ENCODE measurements around the gene SLC35F2.

SLC35F2 gene

GRCh38 chr11:107785401-107785800, 73.2 kb downstream of the SLC35F2 start:
- DNase-seq (ENCODE audit: low read depth) = no peak
- no peak overlapping the region for H3K4me3 ChIP-seq (ENCODE audit: low read length)
- TF ChIP-seq CTCF (conservative IDR thresholded peaks at IDR 0.05; ENCODE audit: low read depth, low read length) = no peak

- TF ChIP-seq CTCF (conservative IDR thresholded peaks at IDR 0.05; ENCODE audit: low read depth, low read length) = no peak
- DNase-seq (ENCODE audit: low read depth) = no peak
- no peak overlapping the region for H3K4me3 ChIP-seq (ENCODE audit: low read length)
Observed at GRCh38 chr11:107783121-107783520, 75.5 kb downstream of the SLC35F2 start.

- DNase-seq (ENCODE audit: low read depth) = no peak
Observed at GRCh38 chr11:107780775-107781174, 77.8 kb downstream of the SLC35F2 start.

GRCh38 chr11:107780136-107780535, 78.5 kb downstream of the SLC35F2 start:
- no peak for TF ChIP-seq CTCF (conservative IDR thresholded peaks at IDR 0.05; ENCODE audit: low read depth, low read length)
- DNase-seq (ENCODE audit: low read depth) = no peak
- no peak overlapping the region for H3K4me3 ChIP-seq (ENCODE audit: low read length)

More at GRCh38 chr11:107780775-107781174, 77.8 kb downstream of the SLC35F2 start:
- H3K4me3 ChIP-seq (ENCODE audit: low read length) = no peak overlapping the region
- TF ChIP-seq CTCF (conservative IDR thresholded peaks at IDR 0.05; ENCODE audit: low read depth, low read length) = peak; percentile 18

GRCh38 chr11:107778839-107779517, 79.6 kb downstream of the SLC35F2 start:
- TF ChIP-seq CTCF (conservative IDR thresholded peaks at IDR 0.05; ENCODE audit: low read depth, low read length) = no peak
- no peak overlapping the region for H3K4me3 ChIP-seq (ENCODE audit: low read length)
- DNase-seq (ENCODE audit: low read depth) = no peak

- no peak for TF ChIP-seq CTCF (conservative IDR thresholded peaks at IDR 0.05; ENCODE audit: low read depth, low read length)
- H3K4me3 ChIP-seq (ENCODE audit: low read length) = no peak overlapping the region
- no peak for DNase-seq (ENCODE audit: low read depth)
Observed at GRCh38 chr11:107777110-107777509, 81.5 kb downstream of the SLC35F2 start.

GRCh38 chr11:107776062-107776461, 82.5 kb downstream of the SLC35F2 start:
- no peak for DNase-seq (ENCODE audit: low read depth)
- no peak for TF ChIP-seq CTCF (conservative IDR thresholded peaks at IDR 0.05; ENCODE audit: low read depth, low read length)
- H3K4me3 ChIP-seq (ENCODE audit: low read length) = no peak overlapping the region
